ENCODE measurements around the gene NEK8. TPM values are rescaled to one million over a fixed set of nuclear protein-coding genes. Genes with fewer than 3 reads are reported as not detected.

The NEK8 gene
- total RNA-seq, 4 donors from 2014 or later, result 2.8 to 6.0 (median 3.5) TPM

DNA sequence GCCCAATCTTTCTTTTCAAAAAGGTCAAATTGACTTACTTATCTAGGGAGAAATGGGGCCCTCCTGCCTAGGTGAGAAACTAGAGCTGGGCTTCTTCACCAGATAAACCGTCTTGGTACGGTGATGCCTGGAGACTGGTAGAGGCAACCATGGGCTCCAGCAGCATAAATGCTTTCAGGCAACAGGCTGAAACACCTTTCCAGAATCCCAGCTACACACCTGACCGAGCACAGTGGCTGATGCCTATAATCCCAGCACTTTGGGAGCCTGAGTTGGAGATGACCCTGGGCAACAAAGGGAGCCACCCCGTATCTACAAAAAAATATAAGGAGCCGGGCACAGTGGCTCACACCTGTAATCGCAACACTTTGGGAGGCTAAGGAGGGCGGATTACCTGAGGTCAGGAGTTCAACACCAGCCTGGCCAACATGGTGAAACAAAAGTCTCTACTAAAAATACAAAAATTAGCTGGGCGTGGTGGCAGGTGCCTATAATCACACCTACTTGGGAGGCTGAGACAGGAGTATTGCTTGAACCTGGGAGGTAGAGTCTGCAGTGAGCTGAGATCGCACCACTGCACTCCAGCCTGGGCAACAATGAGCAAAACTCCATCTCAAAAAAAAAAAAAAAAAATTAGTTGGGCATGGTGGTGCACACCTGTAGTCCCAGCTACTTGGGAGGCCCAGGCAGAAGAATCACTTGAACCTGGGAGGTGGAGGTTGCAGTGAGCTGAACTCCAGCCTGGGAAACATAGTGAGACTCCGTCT lies 23.2 kb downstream of the NEK8 start:
- WGBS, 2 donors, result 88 to 94% methylated on average over 10 of the region's 10 CpGs
- H3K9me3 ChIP-seq, result no peaks in the 10 kb centered on the region
- H3K36me3 ChIP-seq, result peaks cover 0 to 49% (median 0%) of the 10 kb centered on the region in 3 donors
- DNase-seq (ENCODE audit: low spot score in 2 of 2), result no peak
- peaks cover 0 to 51% (median 11%) of the 10 kb centered on the region in 4 donors for H3K4me1 ChIP-seq
- no peak overlapping the region for H3K27ac ChIP-seq
- TF ChIP-seq EP300 (IDR thresholded peaks at IDR 0.05) (no peak), POLR2A (IDR thresholded peaks at IDR 0.05) (no peak), CTCF (IDR thresholded peaks at IDR 0.05) (no peak)
- H3K27me3 ChIP-seq, result no peaks in the 10 kb centered on the region
- no peak overlapping the region for H3K4me3 ChIP-seq

- H3K36me3 ChIP-seq, result peaks cover 6 to 39% (median 11%) of the 10 kb centered on the region in 3 donors
- no peak for DNase-seq (ENCODE audit: low spot score in 2 of 2)
- H3K27ac ChIP-seq, result no peak overlapping the region
- 44 to 59% methylated on average over 7 of the region's 7 CpGs for WGBS, 2 donors
- no peaks in the 10 kb centered on the region for H3K9me3 ChIP-seq
- no peaks in the 10 kb centered on the region for H3K27me3 ChIP-seq
- TF ChIP-seq EP300 (IDR thresholded peaks at IDR 0.05) (no peak), CTCF (IDR thresholded peaks at IDR 0.05) (no peak)
- H3K4me1 ChIP-seq, result peaks cover 0 to 15% (median 0%) of the 10 kb centered on the region in 4 donors
- no peak overlapping the region for H3K4me3 ChIP-seq
Measured at GRCh38 chr17:28755486-28755885, 26.9 kb downstream of the NEK8 start.

- no peak overlapping the region for H3K4me3 ChIP-seq
- H3K9me3 ChIP-seq, result no peaks in the 10 kb centered on the region
- no peak for TF ChIP-seq CTCF (IDR thresholded peaks at IDR 0.05)
- no peak for TF ChIP-seq EP300 (IDR thresholded peaks at IDR 0.05)
- no peak for TF ChIP-seq POLR2A (IDR thresholded peaks at IDR 0.05)
- peaks cover 0 to 17% (median 0%) of the 10 kb centered on the region in 4 donors for H3K4me1 ChIP-seq
- no peaks in the 10 kb centered on the region for H3K27me3 ChIP-seq
- H3K27ac ChIP-seq, result no peak overlapping the region
- WGBS, 2 donors, result 59 to 68% methylated on average over 5 of the region's 5 CpGs
- H3K36me3 ChIP-seq, result peaks cover 6 to 32% (median 11%) of the 10 kb centered on the region in 3 donors
- DNase-seq (ENCODE audit: low spot score in 2 of 2), result no peak
Measured at GRCh38 chr17:28756049-28756804, 27.6 kb downstream of the NEK8 start.

GRCh38 chr17:28758411-28759121 lies 30.0 kb downstream of the NEK8 start:
- peaks cover 0 to 26% (median 0%) of the 10 kb centered on the region in 4 donors for H3K4me1 ChIP-seq
- H3K4me3 ChIP-seq, result no peak overlapping the region
- no peak overlapping the region for H3K27ac ChIP-seq
- no peaks in the 10 kb centered on the region for H3K27me3 ChIP-seq
- H3K36me3 ChIP-seq, result peaks cover 6 to 20% (median 11%) of the 10 kb centered on the region in 3 donors
- H3K9me3 ChIP-seq, result no peaks in the 10 kb centered on the region
- TF ChIP-seq POLR2A (IDR thresholded peaks at IDR 0.05), result no peak
- TF ChIP-seq EP300 (IDR thresholded peaks at IDR 0.05), result no peak
- TF ChIP-seq CTCF (IDR thresholded peaks at IDR 0.05), result no peak
- no peak for DNase-seq (ENCODE audit: low spot score in 2 of 2)
- 91 to 95% methylated on average over 26 to 28 of the region's 32 CpGs for WGBS, 2 donors
